ENCODE measurements around the gene MACROD2. TPM values are rescaled to one million over a fixed set of nuclear protein-coding genes. Genes with fewer than 3 reads are reported as not detected.

The MACROD2 gene
- total RNA-seq, 4 donors from 2014 or later = 2.1 to 28.1 (median 12.6) TPM

- Histone ChIP-seq H3K4me1 (no peaks in the 10 kb centered on the region), H3K36me3 (no peaks in the 10 kb centered on the region), H3K27me3 (no peaks in the 10 kb centered on the region), H3K4me3 (no peak overlapping the region), H3K9me3 (peaks cover 0 to under 1% of the 10 kb centered on the region in 2 donors), H3K27ac (no peak overlapping the region)
- intact Hi-C loops (cut with DNase I; ENCODE audit: low total_unique reads) = no loop called here
- TF ChIP-seq, protein P1, sequence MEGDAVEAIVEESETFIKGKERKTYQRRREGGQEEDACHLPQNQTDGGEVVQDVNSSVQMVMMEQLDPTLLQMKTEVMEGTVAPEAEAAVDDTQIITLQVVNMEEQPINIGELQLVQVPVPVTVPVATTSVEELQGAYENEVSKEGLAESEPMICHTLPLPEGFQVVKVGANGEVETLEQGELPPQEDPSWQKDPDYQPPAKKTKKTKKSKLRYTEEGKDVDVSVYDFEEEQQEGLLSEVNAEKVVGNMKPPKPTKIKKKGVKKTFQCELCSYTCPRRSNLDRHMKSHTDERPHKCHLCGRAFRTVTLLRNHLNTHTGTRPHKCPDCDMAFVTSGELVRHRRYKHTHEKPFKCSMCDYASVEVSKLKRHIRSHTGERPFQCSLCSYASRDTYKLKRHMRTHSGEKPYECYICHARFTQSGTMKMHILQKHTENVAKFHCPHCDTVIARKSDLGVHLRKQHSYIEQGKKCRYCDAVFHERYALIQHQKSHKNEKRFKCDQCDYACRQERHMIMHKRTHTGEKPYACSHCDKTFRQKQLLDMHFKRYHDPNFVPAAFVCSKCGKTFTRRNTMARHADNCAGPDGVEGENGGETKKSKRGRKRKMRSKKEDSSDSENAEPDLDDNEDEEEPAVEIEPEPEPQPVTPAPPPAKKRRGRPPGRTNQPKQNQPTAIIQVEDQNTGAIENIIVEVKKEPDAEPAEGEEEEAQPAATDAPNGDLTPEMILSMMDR (IDR thresholded peaks at IDR 0.05) = no peak
- no peak for TF ChIP-seq POLR2A (IDR thresholded peaks at IDR 0.05)
- no peak for DNase-seq
These were observed 2086.8 kb downstream of the MACROD2 start for GRCh38 chr20:16082051-16082550.

DNA sequence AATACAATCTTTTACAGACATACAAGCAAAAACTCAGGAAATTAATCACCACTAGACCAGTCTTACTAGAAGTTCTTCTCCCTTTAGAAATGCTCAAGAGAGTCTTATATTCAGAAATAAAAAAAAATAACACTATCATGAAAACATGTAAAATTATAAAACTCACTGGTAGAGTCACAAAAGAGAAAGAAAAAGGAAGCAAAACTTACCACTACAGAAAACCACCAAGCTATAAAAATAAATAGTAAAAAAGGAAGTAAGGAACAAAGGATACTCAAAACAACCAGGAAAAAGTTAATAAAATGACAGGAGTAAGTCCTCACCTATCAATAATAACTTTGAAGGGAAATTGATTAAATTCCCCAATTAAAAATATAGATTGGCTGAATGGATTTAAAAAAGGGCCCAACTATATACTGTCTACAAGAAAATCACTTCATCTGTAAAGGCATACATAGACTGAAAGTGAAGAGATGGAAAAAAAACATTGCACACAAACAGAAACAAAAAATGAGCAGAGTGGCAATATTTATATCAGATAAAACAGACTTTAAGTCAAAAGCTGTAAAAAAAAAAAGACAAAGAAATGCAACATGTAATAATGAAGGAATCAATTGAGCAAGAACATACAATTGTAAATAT, 2088.4 kb downstream of the MACROD2 start:
- H3K9me3 ChIP-seq = peaks cover 0 to 3% of the 10 kb centered on the region in 2 donors
- H3K4me3 ChIP-seq = no peak overlapping the region
- no peaks in the 10 kb centered on the region for H3K27me3 ChIP-seq
- no peak for DNase-seq
- no peaks in the 10 kb centered on the region for H3K4me1 ChIP-seq
- no peak overlapping the region for H3K27ac ChIP-seq
- no peaks in the 10 kb centered on the region for H3K36me3 ChIP-seq
- TF ChIP-seq, protein P1 (IDR thresholded peaks at IDR 0.05) = no peak
- no peak for TF ChIP-seq POLR2A (IDR thresholded peaks at IDR 0.05)
- intact Hi-C loops (cut with DNase I; ENCODE audit: low total_unique reads) = no loop called here

GRCh38 chr20:16095226-16095625, 2099.9 kb downstream of the MACROD2 start:
- H3K36me3 ChIP-seq = no peaks in the 10 kb centered on the region
- H3K9me3 ChIP-seq = no peaks in the 10 kb centered on the region
- DNase-seq = no peak
- intact Hi-C loops (cut with DNase I; ENCODE audit: low total_unique reads) = no loop called here
- H3K27ac ChIP-seq = no peak overlapping the region
- H3K4me1 ChIP-seq = no peaks in the 10 kb centered on the region
- no peaks in the 10 kb centered on the region for H3K27me3 ChIP-seq
- no peak for TF ChIP-seq POLR2A (IDR thresholded peaks at IDR 0.05)
- TF ChIP-seq, protein P1 (IDR thresholded peaks at IDR 0.05) = no peak
- H3K4me3 ChIP-seq = no peak overlapping the region

GRCh38 chr20:16096756-16097326, 2101.5 kb downstream of the MACROD2 start:
- Histone ChIP-seq H3K4me1 (no peaks in the 10 kb centered on the region), H3K9me3 (no peaks in the 10 kb centered on the region), H3K27me3 (no peaks in the 10 kb centered on the region), H3K27ac (no peak overlapping the region), H3K4me3 (no peak overlapping the region), H3K36me3 (no peaks in the 10 kb centered on the region)
- intact Hi-C loops (cut with DNase I; ENCODE audit: low total_unique reads) = no loop called here
- DNase-seq = no peak
- TF ChIP-seq POLR2A (IDR thresholded peaks at IDR 0.05) = no peak
- TF ChIP-seq, protein P1 (IDR thresholded peaks at IDR 0.05) = no peak

- Histone ChIP-seq H3K4me1 (no peaks in the 10 kb centered on the region), H3K9me3 (no peaks in the 10 kb centered on the region), H3K36me3 (no peaks in the 10 kb centered on the region), H3K4me3 (no peak overlapping the region), H3K27ac (no peak overlapping the region), H3K27me3 (no peaks in the 10 kb centered on the region)
- DNase-seq = no peak
- intact Hi-C loops (cut with DNase I; ENCODE audit: low total_unique reads) = no loop called here
- TF ChIP-seq POLR2A (IDR thresholded peaks at IDR 0.05) = no peak
- TF ChIP-seq, protein P1 (IDR thresholded peaks at IDR 0.05) = no peak
These were observed 2102.5 kb downstream of the MACROD2 start for GRCh38 chr20:16097788-16098187.

Data from uterus (tissue), 4 donors.